DOHH2 (cell line): ENCODE measurements around the gene FTCDNL1.

Experiments used
- CTCF ChIP-seq: fragments of 200-600 bp; sonication (generic); IDR thresholded peaks from one replicate; pipeline ENCODE4 v1.5.1; 2014; ENCODE audit warnings: antibody characterized with exemption, mild to moderate bottlenecking, low read depth, low read length; ENCODE audit not compliant: poor library complexity, severe bottlenecking
- EZH2phosphoT487 ChIP-seq: fragments of 200-600 bp; sonication (generic); IDR thresholded peaks from 2 replicates; pipeline ENCODE4 v1.6.1; 2017; ENCODE audit warnings: borderline replicate concordance, mild to moderate bottlenecking, antibody characterized with exemption, low read length, moderate library complexity, mixed read lengths

- TF ChIP-seq CTCF (no peak), EZH2phosphoT487 (no peak)
These were observed 724 bp downstream of the FTCDNL1 start for GRCh38 chr2:199850218-199850717.
